GM19328 (cell line): Measurements from ENCODE around the gene KCNT1.

Experiments used
- ATAC-seq: cut with Tn5 transposase; IDR thresholded peaks from one replicate; pipeline ENCODE4 v1.9.1; 2021; ENCODE audit warnings: mild to moderate bottlenecking, moderate library complexity; ENCODE audit not compliant: unreplicated experiment

The KCNT1 gene

DNA sequence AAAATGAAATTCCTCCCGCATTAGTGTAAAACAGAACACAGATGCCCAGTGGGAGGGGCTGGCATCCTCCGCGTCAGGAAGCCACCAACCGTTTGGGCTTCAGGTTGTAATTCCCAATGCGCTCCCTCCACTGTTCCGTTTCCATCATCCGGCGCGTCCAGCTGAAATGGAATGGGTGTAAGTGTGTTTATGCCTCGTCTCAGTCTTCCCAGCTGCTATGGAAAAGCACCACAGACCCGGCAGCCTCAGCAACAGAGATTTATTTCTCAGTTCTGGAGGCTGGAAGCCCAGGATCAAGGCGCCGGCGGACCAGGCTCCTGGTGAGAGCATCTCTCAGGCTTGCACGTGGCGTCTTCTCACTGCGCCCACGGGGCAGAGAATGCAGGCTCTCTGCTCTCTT is 20.4 kb downstream of the KCNT1 start:
- ATAC-seq, result no peak

DNA sequence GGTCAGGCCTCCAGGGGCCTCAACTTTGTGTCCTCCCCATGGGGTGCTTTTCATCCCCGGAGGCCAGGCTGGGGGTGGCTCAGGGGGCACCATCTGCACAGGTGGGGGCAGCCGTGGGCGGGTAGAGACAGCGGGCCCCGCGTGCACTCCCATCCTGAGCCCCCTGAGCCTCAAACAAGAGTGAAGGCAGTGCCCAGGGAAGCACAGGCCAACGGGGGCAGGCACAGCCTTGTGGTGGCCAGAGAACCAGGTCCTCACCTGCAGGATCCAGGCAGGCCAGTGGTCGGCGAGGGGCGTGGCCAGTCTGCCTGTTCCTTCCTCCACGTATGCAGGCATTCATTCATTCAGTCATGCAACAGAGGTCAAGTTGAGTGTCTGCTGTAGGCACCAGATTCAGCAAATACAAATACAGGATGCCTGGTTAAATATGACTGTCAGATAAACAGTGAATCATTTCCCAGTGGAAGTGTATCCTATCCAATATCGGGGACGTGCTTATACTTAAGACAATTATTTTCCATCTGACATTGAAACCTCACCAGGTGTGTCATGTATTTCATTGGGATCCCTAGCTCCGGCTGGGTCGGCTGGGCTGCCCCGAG is 22.3 kb downstream of the KCNT1 start:
- ATAC-seq, result no peak

DNA sequence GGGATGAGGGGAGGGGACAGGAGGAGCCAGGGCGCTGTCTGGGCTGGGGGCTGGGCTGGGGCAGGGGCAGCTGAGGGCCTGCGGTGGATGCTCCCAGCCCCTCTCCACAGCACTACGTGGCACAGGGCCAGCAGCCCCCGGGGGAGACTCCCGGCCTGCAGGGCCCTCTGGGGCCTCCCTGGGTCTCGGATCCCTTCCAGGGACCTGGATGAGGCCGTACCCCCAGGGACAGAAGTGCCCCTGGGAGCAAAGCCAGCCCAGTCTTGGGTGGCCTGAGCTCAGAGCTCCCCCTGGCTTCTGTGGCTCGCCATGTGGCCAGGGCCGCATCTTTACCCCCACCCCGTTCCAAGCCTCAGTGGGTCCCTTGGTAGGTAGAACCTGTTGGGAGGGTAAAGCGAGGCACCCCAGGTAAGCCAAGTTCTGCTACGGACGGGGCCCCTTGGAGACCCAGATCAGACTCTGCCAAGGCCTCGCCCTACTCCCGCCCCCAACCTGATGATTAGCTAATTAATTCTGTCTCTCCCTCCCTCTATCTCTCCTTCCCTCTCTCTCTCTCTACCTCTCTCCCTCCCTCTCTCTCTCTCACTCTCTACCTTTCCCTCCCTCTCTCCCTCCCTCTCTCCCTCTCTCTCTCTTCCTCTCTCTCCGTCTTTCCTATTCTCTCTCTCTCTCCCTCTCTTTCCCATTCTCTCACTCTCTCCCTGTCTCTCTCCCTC is 24.3 kb downstream of the KCNT1 start:
- ATAC-seq, result no peak

DNA sequence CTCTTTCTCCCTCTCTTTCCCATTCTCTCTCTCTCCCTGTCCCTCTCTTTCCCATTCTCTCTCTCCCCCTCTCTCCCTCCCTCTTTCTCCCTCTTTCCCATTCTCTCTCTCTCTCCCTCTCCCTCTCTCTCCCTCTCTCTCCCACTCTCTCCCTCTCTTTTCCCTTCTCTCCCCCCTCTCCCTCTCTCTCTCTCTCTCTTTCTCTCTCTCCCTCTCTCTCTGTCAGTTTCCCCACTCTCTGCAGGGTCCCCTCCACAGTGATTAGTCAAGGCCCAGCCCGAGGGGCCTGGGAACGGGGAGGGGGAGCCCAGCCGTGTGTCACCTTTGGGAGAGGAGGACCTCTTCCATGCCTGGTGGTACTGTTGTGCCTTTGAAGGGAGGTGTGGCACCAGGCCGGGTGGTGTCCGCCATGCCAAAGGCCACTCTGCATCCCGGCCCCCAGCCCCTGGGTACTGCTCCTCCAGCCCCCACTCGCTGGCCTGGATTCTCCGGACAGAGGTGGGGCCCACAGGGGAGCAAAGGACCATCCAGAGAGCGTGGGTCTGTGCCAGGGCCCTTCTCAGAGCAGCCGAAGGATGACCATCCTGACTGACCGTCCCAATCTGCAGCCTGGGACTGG is 25.4 kb downstream of the KCNT1 start:
- ATAC-seq, result no peak

DNA sequence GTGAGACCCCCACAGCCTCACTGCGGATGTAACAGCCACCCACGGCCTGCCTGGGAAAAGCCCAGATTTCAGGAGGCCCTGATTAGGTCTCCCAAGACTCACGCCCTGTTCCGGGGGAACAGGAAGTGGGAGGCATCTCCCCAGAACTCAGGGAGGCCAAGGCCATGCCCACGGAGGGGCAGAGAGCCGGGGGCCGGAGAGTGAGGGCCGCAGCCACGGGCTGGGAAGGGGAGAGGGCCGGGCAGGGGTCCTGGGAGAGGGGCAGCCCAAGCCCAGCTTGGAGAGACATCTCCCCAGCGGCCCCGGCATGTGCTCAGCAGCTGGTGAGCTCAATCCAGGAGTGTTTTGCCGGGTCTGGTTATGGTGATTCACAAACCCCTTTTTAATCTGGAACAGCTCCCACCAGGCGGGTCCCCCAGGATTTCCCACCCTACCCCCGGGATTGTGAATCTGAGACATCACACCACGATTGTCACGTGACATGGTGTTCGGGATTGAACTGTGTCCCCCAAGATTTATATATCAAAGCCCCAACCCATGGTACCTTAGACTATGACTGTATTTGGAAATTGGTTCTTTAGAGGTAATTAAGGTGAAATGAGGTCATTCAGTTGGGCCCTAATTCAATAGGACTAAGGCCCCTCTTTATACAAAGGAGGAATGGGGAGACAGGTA is 26.6 kb downstream of the KCNT1 start:
- ATAC-seq, result no peak

DNA sequence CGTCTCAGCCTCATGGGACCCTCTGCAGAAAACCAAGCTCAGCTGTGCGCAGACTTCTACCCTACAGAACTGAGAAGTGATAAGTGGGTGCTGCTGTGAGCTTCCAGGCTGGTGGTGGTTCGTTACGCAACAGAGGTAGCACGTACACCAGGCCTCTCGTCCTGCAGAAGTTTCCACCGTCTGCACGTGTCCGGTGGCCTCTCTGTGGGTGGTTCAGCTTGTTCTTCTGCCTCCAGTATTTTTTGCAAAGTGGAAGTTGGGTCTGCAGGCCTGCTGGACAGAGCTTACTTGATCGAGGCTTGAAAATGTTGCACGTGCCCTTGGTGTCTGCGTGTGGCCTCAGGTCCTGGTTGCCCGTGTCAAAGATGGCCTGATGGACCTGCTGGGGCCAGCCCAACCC is 27.5 kb downstream of the KCNT1 start:
- no peak for ATAC-seq

DNA sequence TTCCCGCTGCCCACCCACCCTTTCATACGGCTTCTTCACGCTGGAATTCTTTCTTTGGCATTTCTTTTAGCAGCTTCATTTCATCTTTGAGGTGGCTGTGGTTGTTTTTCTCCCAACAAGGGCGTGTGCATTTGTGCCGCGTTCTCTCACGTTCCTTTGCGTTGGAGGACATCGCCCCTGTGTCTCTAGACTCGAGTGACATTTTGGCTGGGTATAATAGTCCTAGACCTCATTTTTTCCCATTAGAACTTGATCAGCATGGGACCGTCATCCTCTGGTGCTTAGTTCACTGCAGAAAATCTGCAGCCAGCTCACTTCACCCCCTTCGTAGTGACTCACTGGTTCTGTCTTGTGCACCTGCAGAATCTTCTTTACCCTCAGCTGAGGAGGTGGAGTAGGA is 29.5 kb downstream of the KCNT1 start:
- no peak for ATAC-seq

DNA sequence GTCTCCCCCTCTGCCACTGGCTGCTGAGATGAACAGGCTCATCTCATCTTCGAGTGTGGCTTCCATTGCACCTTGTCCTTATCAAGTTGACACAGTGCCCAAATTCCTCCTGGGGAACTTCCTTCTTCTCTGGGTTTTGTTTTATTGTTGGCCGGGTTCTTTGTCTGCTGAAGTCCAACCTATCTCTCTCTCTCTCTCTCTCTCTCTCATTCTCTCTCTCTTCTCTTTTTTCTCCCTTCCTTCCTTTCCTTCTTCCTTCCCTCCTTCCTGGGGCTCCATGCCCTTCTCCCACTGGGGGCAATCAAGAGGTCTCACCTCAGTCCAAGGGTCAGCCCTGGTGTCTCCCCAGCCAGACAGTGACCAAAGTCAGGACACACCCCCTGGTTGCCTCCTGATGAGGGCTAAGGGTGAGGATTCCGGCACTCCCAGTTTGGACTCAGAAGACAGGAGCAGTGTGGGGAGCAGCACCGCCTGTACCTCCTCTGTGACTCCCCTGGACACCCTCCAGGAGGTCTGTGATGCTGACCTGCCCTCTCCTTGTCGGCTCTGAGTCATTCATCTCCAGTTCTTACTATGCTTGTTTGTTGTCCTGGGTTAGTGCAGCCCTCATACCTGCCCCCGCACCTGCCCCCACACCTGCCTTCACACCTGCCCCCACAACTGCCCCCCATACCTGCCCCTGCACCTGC is 30.7 kb downstream of the KCNT1 start:
- no peak for ATAC-seq

DNA sequence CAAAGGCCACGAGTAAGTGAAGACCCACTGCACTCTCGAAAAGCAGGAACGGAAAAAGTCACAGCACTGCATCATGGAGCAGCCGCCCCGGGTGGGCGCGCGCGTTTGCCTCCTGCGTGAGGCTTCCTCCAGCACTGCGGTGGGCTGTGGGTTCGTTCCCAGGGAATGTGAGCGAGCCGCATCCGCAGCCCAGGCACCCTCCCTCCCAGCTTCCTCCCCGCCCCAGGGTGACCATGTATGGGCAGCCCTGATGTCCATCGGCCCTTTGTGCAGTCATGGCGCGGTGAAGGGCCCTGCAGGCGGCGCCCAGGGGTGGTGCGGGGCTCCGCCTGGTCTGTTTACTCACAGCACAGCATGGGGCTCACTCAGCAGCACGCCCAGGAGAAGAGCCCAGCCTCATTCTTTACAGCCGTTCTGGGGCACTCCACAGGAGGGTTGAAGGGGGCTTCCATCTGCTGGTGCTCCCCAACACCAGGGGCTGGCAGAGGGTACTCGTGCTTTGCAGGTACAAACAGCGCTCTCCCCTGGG is 32.7 kb downstream of the KCNT1 start:
- no peak for ATAC-seq

DNA sequence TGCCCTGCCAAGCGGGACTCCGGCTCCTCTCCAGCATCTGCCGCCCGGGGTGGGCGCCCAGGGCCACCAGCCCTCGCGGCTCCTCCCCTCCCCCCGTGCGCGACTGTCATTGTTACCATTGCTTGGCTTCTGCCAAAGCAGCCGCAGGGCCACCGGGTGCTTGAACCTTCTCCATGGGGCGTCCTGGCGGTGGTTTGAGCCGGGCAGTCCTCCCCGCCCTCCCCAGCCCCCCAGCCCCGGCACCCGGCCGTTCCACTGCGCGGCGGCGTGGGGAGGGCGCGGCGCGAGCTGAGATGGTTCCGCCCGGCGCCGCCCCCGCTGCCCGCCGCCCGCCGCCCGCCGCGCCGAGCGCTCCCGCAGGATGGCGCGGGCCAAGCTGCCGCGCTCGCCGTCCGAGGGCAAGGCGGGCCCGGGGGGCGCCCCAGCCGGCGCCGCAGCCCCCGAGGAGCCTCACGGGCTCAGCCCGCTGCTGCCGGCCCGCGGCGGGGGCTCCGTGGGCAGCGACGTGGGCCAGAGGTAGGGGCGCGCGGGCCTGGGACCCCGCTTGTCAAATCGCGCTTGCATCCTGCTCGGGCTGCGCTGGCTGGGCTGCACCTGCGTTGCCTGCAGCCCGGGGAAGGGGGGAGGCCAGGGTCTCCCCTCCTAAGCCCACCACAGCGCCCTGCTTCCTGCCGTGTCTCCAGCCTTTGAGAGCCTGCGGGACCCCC is 34.4 kb downstream of the KCNT1 start:
- ATAC-seq, result no peak

DNA sequence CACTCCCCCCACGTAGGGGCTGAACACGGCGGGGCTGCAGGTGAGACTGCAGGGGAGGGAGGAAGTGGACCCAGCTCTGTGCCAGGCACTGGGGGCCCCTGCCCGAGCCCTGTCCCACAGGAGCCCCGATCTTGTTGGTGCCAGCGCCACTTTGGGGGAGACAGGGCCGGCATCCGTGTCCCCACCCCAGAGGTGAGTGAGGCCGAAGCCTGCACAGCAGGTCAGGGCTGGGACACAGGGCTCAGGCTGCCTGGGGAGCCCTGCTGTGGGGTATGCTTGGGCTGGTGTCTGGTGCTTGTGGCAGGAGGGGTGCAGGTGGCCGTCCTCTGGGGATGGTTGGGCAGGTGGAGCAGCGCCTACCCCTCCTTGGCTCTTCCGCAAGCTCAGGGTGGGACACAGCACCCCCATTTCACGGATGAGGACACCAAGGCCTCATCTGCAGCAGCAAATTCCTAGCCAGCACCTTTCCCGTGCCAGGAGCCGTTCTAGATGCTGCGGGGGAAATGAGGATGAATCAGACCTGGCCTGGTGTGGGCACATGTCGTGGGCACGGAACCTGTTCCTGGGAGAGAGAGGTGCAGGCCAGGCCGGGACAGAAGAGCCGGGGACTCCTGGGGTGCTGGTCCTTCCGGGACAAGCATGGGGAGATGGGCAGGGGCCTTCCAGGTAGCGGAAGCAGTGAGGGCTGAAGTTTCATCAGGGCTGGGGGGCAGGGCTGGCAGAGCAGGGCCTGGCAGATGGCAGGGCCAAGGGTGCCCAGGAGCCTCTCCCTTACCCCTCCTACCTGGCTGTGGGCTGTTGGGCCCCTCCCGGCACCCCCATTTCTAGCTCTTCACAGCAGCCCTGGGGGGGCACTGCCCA is 35.2 kb downstream of the KCNT1 start:
- no peak for ATAC-seq

DNA sequence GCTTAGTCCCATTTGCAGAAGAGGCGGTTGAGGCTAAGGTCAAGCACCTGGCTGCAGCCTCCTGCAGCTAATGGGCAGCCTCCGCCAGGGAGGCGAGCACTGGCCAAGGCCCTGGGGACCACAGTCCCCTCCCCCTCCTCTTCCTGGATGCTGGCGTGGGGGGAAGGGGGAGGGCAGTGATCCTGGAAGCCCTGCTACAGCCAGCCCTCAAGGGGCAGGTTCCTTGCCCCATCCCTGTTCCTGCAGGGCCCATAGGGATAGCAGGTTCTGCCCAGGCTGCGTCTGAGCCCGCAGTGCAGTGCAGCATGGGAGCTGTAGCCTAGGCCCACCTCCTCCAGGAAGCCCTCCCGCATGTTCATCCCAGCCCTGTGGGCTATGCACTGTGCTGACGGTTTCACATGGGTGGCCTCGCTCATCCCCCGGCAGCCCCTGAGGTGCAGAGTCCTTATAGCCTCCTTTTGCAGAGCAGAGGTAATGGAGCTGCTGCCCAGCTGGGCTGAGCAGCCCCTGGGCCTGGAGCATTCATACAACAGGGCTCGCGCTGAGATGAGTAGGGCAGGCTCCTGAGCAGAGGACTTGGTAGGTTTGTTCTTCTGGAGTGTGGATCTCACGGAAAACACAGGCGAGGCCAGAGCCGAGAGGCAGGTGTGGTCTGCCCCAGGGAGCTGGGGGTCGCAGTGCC is 36.0 kb downstream of the KCNT1 start:
- ATAC-seq, result no peak

DNA sequence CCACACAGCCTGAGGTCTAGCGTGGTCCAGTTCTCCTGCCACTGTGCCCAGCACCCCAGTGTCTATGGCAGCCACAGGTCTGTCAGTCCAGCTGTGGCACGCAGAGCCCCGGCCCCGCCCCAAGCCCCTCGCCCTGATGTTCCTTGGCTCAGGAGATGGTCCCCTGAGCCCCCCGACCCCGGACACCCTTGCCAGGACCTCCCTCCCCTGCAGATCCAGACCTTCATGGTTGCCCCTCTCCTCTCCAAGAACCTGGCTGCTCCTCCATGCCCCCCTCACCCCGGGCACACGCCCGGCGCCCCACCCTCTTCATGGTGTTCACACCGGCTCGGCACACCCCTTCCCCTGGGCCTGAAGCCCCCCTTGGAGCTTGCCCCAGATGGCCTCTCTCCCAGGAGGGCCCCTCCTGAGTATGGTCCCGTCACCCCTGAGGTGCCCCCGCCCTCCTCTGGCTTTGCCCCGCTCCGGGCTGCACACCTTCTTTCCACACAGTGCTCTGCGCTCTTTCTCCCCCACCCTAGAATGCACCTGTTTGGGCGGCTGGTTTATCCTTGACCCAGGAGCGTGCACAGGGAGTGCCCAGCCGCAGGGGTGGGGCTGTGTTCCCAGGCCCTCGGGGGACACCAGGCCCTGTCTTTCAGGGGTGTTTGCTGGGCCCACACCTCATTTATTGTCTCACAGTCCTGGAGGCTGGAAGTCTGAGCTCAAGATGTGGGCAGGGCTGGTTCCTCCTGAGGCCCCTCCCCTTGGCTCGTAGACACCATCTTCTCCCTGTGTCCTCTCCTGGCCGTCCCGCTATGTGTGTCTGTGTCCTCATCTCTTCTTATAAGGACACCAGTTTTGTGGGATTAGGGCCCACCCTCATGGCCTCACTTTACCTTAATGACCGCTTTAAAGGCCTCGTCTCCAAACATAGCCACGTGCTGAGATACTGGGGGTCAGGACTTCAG is 37.6 kb downstream of the KCNT1 start:
- no peak for ATAC-seq

DNA sequence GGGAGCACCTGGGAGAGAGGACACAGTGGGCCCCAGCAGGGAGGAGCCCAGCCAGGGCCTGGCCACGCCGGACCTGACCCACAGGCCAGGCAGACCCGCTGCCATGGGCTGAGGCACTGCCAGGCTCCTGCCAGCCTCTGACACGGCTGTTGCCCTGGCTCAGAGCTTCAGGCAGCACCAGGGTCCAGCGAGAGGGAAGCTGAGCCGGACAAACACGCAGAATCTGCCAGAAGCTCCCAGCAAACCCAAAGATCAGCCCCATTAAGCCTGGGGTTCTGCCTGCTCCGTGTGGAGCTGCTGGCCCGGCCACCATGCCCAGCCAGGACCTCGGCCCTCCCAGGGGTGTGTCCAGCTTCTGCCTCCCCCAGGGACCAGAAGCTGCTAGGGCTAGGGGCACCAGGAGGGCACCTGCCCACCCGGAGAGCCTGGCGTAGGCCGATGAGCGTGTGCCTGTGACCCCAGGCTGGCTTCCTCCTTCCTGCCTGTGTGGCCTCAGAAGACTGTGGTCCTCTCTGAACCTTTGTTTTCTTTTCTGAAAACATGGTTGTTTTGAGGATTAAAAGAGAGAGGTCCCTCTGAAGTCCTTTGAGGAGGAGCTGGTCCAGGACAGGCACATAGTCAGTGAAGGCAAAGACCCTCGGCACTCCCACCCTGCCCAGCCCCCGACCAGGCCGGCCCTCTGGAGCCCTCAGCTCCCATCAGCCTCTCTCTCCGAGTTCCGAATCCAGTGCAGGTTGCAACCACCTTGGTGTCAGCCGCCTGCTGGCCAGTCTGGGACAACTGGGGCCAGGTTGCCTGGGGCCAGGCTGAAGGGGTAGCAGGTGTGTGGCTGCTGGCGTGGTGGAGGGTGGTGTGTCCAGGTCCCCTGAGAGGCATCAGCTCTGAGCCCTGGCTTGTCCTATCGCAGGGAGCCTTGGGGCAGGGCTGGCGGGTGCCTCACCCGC is 39.6 kb downstream of the KCNT1 start:
- ATAC-seq, result no peak

DNA sequence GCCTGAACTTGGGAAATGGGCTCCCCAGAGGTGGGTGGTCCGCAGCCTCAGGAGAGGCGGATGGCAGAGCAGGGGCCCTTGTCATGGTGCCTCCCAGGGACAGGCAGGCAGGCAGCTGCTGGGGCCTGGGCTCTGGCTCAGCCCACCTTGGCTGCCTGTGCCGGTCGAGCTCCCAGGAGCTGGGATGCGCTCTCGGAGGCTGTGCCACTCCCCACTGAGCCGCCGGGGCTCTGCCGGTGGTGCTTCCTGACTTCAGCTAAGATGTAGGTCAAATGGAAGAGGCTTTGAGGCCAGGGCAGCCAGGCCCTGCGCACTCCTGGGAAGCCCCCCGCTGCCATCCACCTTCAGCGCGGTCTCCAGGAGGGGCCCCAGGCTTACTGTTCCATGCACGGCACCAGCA is 41.0 kb downstream of the KCNT1 start:
- no peak for ATAC-seq

DNA sequence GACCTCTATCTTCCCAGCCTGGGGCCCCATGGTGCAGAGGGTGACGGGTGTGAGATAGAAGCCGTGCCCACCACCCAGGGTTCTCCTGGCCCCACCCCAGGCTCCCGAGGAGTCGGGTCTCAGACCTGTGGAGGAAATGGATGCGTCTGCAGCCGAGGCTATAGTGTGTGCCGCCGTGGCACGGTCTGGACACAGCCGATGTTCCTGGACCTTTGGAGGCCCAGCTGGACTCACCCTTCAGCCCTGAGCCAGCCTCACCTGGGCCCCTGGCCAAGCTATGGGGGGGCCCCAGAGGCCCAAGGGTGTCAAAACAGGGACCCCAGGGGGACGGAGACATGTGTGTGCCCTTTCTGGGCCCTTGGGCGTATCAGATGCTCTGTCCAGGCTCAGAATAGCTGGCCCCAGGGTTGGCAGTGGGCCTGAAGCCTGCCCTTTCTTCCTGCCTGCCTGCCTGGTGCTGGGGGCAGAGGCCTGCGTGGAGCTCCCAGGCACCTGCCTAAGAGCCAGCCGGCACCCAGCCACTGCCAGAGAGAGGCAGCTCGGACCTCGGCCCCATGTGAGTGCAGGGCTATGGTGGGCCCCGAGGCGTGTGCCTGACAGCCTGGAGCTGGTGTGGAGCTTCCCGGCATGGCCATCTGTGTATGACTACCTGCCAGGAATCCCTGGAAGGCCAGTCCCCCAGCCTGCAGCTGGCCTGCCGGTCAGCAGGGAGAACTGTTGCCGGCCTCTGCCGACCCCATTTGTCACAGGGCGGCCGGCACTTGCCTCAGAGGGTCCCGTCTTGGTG is 41.8 kb downstream of the KCNT1 start:
- ATAC-seq, result no peak
